ENCODE results near the gene CNOT6.

CNOT6 gene

DNA sequence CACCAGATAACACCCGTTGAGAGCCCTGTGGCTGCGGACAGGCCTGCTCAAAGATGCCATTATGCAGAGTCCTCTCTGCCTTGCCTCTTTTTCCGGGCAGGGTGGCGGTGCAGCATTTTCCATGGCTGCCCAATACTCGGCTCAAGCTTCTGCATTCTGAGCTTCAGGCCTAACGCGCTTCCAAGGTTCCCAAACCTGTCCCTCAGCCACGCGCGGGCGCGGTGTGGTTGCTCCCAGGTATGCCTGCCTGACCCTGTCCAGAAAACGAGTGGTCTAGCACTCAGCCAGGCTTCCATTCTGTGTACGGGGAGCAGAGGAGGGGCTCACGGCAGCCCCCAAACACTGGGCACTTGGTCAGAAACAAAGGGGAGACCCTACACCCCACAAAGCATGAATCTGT lies 27.9 kb upstream of the CNOT6 start:
- no peak for TF ChIP-seq TAF1 (IDR thresholded peaks at IDR 0.05; ENCODE audit: borderline replicate concordance, insufficient read depth, low read length)
- TF ChIP-seq FOXP2 (optimal IDR thresholded peaks at IDR 0.05; ENCODE audit: borderline replicate concordance, extremely low read depth, extremely low read length, insufficient read depth) = no peak
- TF ChIP-seq SIN3A (IDR thresholded peaks at IDR 0.05; ENCODE audit: borderline replicate concordance, insufficient read depth, low read length) = no peak
- no peak for TF ChIP-seq POLR2AphosphoS5 (IDR thresholded peaks at IDR 0.05; ENCODE audit: low read depth, low read length)
- TF ChIP-seq, protein P1, sequence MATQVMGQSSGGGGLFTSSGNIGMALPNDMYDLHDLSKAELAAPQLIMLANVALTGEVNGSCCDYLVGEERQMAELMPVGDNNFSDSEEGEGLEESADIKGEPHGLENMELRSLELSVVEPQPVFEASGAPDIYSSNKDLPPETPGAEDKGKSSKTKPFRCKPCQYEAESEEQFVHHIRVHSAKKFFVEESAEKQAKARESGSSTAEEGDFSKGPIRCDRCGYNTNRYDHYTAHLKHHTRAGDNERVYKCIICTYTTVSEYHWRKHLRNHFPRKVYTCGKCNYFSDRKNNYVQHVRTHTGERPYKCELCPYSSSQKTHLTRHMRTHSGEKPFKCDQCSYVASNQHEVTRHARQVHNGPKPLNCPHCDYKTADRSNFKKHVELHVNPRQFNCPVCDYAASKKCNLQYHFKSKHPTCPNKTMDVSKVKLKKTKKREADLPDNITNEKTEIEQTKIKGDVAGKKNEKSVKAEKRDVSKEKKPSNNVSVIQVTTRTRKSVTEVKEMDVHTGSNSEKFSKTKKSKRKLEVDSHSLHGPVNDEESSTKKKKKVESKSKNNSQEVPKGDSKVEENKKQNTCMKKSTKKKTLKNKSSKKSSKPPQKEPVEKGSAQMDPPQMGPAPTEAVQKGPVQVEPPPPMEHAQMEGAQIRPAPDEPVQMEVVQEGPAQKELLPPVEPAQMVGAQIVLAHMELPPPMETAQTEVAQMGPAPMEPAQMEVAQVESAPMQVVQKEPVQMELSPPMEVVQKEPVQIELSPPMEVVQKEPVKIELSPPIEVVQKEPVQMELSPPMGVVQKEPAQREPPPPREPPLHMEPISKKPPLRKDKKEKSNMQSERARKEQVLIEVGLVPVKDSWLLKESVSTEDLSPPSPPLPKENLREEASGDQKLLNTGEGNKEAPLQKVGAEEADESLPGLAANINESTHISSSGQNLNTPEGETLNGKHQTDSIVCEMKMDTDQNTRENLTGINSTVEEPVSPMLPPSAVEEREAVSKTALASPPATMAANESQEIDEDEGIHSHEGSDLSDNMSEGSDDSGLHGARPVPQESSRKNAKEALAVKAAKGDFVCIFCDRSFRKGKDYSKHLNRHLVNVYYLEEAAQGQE (IDR thresholded peaks at IDR 0.05; ENCODE audit: insufficient read depth in 1 of 2, low read depth in 2 of 2, low read length in 2 of 2) = no peak

DNA sequence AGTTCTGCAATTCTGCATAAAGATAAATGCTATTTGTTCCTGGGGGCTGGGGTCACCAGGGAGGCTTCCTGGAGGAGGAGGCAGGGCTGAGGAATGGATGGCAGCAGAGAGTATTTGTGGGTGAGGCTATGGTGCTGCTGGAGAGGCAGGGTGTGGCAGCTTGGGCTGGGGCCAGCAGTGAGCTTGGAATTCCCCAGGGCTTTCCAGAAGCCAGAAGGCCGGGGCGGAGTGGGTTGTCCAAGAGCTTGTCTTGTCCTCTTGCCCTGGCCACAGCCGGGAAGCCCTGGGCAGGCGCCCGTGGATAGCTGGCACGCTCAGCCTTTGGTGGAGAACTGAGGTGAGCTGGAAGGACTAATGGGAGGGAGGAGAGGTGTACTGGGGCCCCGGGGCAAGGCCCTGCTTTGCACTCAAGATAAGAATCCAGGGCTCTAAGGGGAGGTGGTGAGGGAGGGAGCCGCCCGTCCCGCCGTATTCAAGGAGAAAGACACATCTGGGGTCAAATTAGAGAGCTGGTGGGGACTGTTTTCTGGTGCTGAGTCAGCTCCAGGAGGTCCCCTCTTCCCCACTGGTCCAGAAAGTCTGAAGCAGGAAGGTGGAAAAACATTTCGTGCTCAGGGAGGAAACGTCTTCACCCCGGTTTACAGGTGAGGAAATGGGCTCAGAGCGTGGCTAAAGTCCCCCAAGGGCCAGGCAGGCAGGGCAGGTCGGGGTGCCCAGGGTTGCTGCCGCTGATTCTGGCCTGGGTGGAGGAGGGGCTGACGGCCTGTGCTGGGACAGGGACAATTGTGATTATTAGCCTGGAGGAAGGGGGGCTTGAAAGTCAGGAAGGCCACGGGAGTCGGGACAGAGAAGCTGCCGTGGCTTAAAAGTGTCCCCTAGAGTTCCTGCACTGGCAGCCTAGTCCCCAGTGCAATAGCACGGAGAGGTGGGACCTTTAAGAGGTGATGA lies 26.9 kb upstream of the CNOT6 start:
- no peak for TF ChIP-seq SIN3A (IDR thresholded peaks at IDR 0.05; ENCODE audit: borderline replicate concordance, insufficient read depth, low read length)
- TF ChIP-seq, protein P1 (IDR thresholded peaks at IDR 0.05; ENCODE audit: insufficient read depth in 1 of 2, low read depth in 2 of 2, low read length in 2 of 2) = no peak
- no peak for TF ChIP-seq TAF1 (IDR thresholded peaks at IDR 0.05; ENCODE audit: borderline replicate concordance, insufficient read depth, low read length)
- TF ChIP-seq FOXP2 (optimal IDR thresholded peaks at IDR 0.05; ENCODE audit: borderline replicate concordance, extremely low read depth, extremely low read length, insufficient read depth) = no peak
- TF ChIP-seq POLR2AphosphoS5 (IDR thresholded peaks at IDR 0.05; ENCODE audit: low read depth, low read length) = no peak

DNA sequence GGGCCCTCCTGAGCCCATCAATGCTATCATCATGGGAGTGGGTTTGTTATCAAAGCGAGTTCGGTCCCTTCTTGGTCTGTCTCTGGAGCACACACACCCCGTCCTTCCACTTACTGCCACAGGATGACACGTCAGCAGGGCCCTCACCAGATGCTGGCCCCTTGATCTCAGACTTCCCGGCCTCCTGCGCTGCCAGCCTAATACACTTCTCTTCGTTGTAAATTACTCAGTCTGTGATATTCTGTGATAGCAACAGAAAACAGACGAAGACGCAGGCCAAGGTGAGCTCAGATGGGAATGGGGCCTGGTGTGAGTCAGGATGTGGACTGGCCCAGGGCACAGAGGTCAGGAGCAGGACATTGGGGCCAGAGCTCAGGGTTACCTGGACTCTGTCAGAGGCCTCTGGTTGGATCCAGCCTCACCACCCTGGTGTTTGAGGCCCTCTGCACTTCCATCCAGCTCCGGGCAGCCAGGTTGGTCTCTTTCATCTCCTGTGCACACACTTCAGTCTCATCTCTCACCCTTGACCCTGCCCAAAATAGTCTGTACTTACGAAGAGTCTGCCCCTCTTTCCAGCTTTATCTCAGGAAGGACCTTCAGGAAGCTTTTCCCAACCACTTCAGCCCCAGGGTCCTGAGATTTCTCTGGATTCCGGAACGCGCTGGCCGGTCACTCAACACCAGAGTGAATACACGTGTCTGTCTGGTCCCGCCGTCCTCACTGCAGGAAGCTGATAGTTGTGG lies 26.0 kb upstream of the CNOT6 start:
- TF ChIP-seq FOXP2 (optimal IDR thresholded peaks at IDR 0.05; ENCODE audit: borderline replicate concordance, extremely low read depth, extremely low read length, insufficient read depth) (no peak), TAF1 (IDR thresholded peaks at IDR 0.05; ENCODE audit: borderline replicate concordance, insufficient read depth, low read length) (no peak), SIN3A (IDR thresholded peaks at IDR 0.05; ENCODE audit: borderline replicate concordance, insufficient read depth, low read length) (no peak), POLR2AphosphoS5 (IDR thresholded peaks at IDR 0.05; ENCODE audit: low read depth, low read length) (no peak)
- TF ChIP-seq, protein P1 (IDR thresholded peaks at IDR 0.05; ENCODE audit: insufficient read depth in 1 of 2, low read depth in 2 of 2, low read length in 2 of 2) = no peak

DNA sequence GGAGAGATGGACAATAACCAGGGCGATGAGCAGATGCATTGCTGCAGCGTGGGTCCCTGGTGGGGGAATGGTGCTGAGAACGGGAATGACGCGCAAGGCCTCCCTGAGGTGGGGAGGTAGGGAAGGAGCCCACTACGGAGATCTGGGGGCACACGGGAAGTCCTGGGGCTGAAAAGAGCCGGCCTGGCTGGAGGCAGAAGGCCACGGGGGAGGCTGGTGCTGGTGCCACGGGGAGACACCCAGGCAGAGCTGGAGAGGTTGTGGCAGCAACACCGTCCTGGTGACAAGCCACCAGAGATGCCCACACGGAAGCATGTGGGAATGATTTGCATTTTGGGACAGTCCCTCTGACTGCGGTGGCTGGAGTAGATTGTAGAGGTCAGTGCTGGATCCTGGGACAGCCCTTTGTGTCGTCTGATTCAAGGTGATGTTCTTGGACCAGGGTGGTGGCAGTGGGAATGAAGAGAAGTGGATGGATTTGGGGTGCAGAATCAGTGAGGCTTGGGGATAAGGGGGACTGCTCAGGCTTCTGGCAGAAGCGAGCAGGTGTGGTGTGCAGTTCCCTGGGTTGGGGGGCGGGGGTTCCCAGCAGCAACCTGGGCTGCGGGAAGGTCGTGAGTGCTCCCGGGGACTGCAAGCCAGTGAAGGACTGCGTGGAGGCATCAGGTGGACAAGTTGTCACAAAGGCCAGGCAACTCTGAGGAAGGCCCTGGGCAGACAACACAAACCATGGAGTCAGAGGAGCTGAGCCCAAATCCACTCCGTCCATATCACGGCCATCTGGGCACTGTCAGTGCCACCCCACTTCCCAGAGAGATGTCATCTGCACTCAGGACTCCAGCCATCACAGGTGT lies 25.2 kb upstream of the CNOT6 start:
- TF ChIP-seq POLR2AphosphoS5 (IDR thresholded peaks at IDR 0.05; ENCODE audit: low read depth, low read length) (no peak), TAF1 (IDR thresholded peaks at IDR 0.05; ENCODE audit: borderline replicate concordance, insufficient read depth, low read length) (no peak), FOXP2 (optimal IDR thresholded peaks at IDR 0.05; ENCODE audit: borderline replicate concordance, extremely low read depth, extremely low read length, insufficient read depth) (no peak), SIN3A (IDR thresholded peaks at IDR 0.05; ENCODE audit: borderline replicate concordance, insufficient read depth, low read length) (no peak)
- TF ChIP-seq, protein P1 (IDR thresholded peaks at IDR 0.05; ENCODE audit: insufficient read depth in 1 of 2, low read depth in 2 of 2, low read length in 2 of 2) = no peak
